Cerebellar nuclear complex (tissue), 1 donor: ENCODE data around the gene PTGDS.
A peak's percentile ranks its signal among the peaks of the same experiment; 100 is the strongest.

ENCODE experiments used
- DNase-seq, 2 experiments: peaks; one replicate each; lab custom pipeline; 2025; lab: John Stamatoyannopoulos, UW

PTGDS gene

GRCh38 chr9:136958898-136959850, 18.1 kb upstream of the PTGDS start:
- no peak for DNase-seq

GRCh38 chr9:136960212-136960937, 16.9 kb upstream of the PTGDS start:
- no peak for DNase-seq

GRCh38 chr9:136960938-136961275, 16.4 kb upstream of the PTGDS start:
- no peak for DNase-seq

- peak; percentile 44 to 54 for DNase-seq
These were observed 15.8 kb upstream of the PTGDS start for GRCh38 chr9:136961279-136962065.

GRCh38 chr9:136962163-136962562, 15.1 kb upstream of the PTGDS start:
- DNase-seq: no peak

GRCh38 chr9:136962701-136963248, 14.5 kb upstream of the PTGDS start:
- no peak for DNase-seq

- no peak for DNase-seq
These were observed 14.0 kb upstream of the PTGDS start for GRCh38 chr9:136963341-136963740.

GRCh38 chr9:136963751-136964150, 13.6 kb upstream of the PTGDS start:
- DNase-seq: no peak

- DNase-seq: no peak
These were observed 13.1 kb upstream of the PTGDS start for GRCh38 chr9:136964171-136964689.

- DNase-seq: no peak
These were observed 12.4 kb upstream of the PTGDS start for GRCh38 chr9:136964833-136965422.

- no peak for DNase-seq
These were observed 11.4 kb upstream of the PTGDS start for GRCh38 chr9:136965771-136966484.

GRCh38 chr9:136968333-136969127, 8.8 kb upstream of the PTGDS start:
- no peak for DNase-seq

- DNase-seq: no peak
These were observed 8.2 kb upstream of the PTGDS start for GRCh38 chr9:136969150-136969549.

GRCh38 chr9:136969774-136970173, 7.5 kb upstream of the PTGDS start:
- no peak for DNase-seq

GRCh38 chr9:136970361-136970760, 6.9 kb upstream of the PTGDS start:
- no peak for DNase-seq

- DNase-seq: no peak
These were observed 5.6 kb upstream of the PTGDS start for GRCh38 chr9:136971746-136972145.

- no peak for DNase-seq
These were observed 5.0 kb upstream of the PTGDS start for GRCh38 chr9:136972335-136972734.

- DNase-seq: no peak
These were observed 4.6 kb upstream of the PTGDS start for GRCh38 chr9:136972743-136973142.

- DNase-seq: no peak
These were observed 3.4 kb upstream of the PTGDS start for GRCh38 chr9:136973618-136974617.
